ENCODE measurements around the gene OGFOD3.
"Not testable (repeated sequence)": the region's sequence is repeated elsewhere in the genome, so short reads cannot be mapped to it uniquely, and the experiment has no call there.

The OGFOD3 gene

GRCh38 chr17:82371333-82372248 lies 46.8 kb downstream of the OGFOD3 start, which contains the start of gene UTS2R:
Gene UTS2R, plus strand, starts transcription at chr17:82371765. Its CDS starts 2,560 bp downstream, at chr17:82374325.
- DNase-seq: no peak

DNA sequence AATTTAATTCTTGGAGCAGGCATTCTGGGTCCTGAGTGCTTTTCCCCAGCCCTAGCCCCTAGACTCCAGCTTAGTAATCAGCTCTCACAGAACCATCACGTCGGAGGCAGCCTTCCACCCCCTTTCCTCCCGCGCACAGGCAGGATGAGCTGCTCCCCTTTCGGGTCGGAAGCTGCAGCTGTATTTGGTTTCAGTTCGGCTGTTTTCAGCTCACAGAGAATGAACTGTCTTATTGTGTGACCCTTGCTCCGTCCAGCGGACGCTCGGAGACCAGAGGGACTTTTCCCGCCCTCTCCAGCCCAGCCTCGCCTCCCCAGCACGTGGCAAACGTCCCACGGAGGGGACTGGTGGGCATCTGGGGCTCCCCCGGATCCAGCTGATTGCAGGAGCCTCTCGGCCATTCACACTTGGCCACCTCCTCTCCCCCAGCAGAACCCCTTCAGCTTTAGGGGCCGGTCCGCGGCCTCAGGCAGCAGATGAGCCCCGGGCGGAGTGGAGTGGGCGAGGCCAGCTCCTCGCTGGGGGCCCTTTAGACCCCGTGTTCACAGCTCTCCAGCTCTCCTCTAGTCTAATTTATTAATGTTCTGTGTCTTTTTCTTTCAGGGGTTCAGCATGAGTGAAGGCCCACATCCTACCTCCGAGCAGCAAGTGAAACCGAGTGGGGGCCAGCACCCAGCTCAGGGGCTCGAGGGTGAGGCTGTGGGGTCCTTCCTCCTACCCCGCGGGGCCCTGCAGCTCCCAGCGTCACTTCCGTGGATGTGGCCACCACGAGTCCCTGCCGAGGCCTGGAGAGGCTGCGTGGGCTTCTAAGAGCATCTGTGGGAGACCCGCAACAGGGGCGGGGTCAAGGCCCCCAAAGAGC lies 47.7 kb downstream of the OGFOD3 start:
- DNase-seq: no peak

- DNase-seq: no peak
These were observed 49.2 kb downstream of the OGFOD3 start for GRCh38 chr17:82369211-82369610.

GRCh38 chr17:82367724-82368524 lies 50.5 kb downstream of the OGFOD3 start:
- no peak for DNase-seq

GRCh38 chr17:82366749-82367148 lies 51.6 kb downstream of the OGFOD3 start:
- DNase-seq: no peak

DNA sequence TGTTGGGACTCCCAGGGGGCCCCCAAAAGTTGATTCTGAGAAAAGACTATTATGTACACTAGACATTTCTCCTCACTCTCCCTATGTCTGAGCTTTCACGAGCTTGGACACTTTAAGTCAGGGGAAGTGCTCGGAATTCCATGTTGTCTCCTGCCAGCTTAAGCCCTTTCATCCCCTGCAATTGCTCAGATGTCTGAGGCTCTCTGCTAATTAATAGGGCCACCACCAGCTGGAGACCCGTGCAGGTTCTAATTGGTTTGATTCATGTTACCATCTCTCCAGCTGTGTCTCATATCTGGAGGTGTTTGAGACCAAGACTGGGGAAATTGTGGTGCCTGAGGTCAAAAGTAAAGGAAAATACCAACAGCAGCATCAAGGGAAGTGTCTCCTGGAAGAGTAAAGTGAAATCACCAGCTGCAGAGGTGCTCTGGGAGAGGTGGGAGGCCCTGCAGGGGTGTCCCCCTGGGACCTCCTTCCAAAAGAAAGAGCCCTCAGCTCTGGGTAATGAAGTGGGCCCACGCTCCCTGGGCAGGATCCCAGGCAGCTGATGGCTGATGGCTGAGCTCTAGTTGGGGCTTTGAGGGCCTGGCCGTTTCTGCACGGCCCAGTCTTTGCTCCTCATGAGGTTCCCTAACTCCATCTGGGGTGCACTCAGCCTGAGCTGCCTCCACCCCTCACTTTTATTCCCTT lies 52.6 kb downstream of the OGFOD3 start:
- no peak for DNase-seq

DNA sequence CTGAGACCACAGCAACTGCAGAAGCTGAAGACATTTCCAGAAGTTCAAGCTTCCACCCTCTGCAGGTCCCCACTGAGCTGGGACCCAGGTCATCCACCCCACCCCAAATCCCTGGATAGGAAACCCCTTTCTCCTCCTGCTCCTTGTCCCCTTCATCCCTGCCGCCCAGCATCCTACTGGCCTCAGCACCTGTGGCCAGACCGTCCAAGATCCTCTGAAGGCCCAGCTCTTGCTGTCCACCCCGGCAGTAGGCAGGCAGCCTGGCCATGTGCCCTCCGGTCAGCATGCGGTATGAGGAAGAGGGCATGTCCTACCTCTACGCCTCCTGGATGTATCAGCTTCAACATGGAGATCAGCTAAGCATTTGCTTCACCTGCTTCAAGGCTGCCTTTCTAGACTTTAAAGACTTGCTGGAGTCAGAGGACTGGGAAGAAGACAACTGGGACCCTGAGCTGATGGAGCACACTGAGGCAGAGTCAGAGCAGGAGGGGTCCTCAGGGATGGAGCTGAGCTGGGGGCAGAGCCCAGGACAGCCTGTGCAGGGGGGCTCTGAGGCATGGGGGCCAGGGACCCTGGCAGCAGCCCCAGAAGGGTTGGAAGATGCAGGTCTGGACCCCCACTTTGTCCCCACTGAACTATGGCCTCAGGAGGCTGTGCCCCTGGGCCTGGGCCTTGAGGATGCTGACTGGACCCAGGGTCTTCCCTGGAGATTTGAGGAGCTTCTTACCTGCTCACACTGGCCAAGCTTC lies 56.3 kb downstream of the OGFOD3 start:
- DNase-seq: no peak

- not testable (repeated sequence) for DNase-seq
These were observed 58.8 kb downstream of the OGFOD3 start for GRCh38 chr17:82359451-82360074.

DNA sequence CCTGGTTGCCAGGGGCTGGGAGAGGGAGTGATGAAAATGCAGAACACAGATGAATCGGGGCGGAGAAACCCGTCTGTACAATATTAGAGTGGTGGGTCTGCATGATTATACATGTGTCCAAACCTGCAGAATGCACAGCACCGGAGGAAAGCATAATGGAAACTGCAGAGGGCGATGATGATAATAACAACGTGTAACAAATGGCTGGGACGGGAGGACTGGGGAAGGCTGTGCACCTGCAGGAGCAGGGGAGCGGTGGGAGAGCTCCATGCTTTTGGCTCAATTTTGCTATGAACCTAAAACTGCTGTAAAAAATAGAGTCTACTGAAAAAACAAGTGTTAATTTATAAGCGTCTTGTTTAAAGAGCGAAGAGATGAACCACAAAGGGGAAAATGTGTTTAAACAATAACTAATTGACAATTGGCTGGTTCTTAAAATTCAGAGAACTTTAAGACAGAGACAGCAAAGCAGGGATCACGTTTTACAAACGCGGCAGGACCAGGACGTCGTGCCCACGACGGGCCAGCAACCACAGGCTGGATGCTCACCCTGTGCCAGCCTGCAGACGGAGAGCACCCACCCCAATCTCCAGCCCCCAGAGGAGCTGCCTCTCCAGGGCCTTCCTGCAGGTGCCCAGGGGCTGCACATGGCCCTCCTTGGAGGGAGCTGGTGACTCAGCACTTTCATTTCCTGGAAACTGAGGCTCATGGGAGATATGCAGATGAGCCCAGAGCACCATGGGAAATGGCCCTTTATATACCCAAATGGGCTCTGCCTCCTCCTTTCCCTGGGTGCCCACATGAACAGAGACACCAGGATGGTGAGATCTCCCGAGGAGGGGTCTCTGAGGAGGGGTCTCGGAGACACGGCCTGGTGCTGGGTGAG lies 59.7 kb downstream of the OGFOD3 start, which contains the start of gene TEX19:
Gene TEX19 (plus strand): TSS at position 783 of the 886 bp plus-strand sequence. CDS start 2,904 bp downstream, outside the sequence.
- DNase-seq: no peak

DNA sequence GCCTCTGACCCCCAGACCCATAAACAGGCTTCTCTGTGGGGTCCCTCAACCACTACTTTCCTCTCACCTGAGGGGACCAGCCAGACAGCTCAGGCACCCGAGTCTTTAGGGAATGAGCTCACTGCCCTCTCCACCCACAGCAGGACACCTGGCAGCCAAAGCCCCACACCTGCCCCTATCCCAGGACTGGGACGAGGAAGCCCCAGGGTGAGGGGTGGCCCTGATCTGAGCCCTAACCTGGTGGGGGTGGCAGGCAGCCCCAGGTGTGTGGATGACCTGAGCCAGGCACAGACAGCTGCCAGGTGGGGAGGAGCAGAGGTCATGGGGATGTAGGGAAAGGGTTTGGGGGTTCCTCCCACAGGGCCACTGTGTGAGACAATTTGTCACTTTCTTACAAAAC lies 61.0 kb downstream of the OGFOD3 start:
- no peak for DNase-seq

DNA sequence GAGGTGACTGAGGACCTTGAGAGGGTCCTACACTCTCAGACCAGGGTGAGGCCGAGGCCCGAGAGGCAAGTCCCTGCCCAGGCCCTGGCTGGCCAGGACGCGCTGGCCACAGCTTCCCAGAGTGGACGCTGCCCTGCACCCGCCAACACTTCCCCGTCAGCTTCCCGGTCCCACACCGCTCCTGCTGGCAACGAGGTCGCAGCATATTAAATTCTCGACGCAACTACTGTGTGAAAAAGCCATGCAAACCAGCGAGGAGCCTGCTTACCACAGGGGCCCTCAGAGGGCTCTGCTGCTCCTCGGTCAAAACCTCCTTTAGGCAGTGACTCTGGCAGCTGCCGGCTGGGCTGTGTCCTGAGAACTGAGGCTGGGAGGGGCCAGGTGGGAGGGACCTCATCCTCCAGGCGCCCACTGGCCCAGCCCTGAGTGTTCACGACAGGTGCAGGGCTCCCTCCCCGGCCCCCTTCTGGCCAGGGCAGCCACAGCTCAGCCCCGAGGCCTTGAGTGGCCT lies 61.5 kb downstream of the OGFOD3 start:
- DNase-seq: no peak

- no peak for DNase-seq
These were observed 62.5 kb downstream of the OGFOD3 start for GRCh38 chr17:82355770-82356427.

DNA sequence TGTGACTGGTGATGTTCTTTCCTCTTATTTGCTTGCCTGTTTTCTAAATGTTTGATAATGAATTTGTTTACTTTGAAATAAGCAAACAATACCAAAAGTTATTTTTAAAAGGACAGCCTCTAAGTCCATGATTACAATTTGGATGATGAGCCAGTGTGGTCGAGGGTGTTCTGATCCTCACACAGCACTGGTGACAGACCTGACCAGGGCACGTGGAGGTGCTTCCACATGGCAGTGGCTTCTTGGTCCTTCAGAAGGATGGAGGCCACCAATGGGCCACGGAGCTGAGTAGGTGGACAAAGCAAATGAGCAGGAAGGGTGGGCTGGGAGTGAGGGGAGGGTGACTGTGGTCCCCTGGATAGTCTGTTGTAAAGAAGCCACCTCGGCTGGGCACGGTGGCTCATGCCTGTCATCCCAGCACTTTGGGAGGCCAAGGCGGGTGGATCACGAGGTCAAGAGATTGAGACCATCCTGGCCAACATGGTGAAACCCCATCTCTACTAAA lies 63.5 kb downstream of the OGFOD3 start:
- DNase-seq: no peak

DNA sequence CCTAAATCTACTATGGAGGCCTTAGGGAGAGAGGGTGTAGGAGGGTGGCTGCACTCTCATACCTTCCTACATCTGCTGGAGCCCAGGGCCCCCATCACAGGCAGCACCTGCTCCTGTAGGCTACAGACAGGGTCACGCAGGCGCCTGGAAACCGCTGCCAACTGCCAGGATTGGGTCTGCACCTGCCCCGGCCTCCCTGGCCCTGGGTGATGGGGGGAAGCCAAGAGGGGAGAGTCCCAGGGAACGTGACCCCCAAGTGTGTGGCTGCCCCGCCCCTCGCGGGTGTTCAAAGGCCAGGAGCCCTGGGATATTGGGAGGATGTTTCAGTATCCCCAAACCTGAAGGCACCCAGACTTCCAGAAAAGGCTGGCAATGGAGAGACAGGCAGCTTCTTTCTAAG lies 64.9 kb downstream of the OGFOD3 start:
- DNase-seq: no peak

DNA sequence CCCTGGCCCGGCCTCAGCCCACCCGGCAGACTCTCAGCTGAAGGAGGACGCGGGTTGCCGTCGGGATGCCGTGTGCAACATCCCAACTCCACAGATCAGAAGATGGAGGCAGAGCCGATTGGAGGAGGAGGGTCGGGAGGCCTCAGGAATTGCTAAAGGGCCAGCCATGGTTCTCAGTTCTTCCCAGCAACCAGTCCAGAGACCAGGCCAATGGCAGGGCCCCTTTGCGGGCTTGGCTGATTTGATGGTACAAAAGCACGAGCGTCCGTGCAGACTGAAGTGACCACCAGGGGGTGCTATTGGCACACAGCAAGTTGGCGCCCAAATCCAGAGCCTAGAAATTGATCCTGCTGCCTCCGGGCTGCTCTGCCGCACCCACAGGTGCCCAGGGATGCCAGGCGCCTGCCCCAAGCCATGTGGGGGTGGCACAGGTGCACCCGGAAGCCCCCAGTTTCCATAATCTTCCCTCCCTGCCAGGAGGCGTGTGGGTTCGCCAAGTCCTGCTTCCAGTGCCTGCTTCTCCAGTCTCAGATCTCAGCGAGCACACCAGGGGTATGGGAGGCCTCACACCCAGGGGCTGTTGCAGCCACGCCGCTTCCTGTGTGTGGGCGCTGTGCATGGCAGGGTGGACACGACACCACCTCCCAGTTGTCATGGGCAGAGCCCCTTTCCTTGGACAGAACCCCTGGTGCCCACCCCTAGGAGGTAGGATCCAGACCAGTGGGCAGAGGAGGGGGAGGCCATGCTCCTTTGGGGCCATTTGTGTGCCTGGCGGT lies 66.5 kb downstream of the OGFOD3 start:
- no peak for DNase-seq

GRCh38 chr17:82351254-82351712 lies 67.1 kb downstream of the OGFOD3 start:
- no peak for DNase-seq

DNA sequence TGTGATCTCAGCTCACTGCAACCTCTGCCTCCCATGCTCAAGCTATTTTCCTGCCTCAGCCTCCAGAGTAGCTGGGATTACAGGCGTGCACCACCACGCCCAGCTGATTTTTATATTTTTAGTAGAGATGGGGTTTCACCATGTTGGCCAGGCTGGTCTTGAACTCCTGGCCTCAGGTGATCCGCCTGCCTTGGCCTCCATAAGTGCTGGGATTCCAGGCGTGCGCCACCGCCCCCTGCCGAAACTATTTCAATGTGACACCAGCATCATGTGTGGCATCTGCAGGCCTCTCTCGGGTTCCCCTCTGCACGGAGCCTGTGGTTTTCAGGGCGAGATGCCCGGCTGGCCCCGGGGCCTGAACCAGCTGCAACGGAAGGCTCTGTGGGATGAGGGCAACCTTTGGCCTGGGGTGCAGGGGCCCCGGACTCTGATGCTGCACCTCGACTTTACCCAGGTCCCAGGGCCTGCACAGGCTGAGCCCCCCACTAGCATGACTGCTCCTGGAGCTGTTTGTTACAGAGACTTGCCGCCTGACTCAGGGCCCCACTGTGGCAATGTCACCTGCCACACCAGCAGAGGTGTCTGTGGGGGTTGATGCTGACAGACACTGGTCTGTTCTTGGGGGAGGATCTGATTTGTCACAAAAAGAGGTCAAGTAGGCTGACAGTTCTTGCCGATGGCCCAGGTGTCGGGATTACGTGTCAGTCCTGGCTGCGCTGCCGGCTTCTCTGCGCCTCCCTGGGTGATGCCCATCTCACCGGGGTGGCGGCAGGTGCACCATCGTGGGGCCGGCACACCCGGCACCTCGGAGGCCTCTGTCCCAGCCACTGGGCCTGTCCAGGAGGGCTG lies 68.0 kb downstream of the OGFOD3 start:
- no peak for DNase-seq

Measured in NCI-H524 treated with DMSO at 0.1 percent for 48 hours (cell line).